Measurements from ENCODE around the gene USF2.

DNA sequence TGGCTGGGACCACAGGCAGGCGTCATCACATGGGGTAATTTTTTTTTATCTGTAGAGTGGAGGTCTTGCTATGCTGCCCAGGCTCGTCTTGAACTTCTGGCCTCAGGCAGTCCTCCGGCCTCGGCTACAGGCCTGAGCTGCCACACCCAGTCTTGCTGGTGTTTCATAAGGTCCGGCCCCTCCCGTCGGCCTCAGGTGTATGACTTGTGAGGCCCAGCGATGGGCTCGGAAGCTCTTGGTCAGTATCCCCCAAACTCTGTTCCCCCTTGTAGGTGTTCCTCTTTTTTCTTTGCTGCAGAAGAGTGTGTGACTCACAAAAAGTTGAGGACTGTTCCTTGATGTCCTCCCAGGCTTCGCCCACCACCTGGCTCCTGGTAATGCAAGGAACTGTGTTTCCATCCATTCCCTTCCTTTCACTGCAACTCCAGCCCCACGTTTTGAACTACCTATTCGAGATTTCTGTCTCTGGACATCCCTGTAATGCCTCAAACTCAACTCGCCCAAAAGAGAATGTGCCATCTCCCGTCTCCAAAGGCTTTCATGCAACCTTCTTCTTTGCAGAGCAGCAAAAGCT, 5.0 kb downstream of the USF2 start:
- TF ChIP-seq TAF1 (IDR thresholded peaks at IDR 0.05; ENCODE audit: low read depth) = no peak
- TF ChIP-seq ZBTB7A (IDR thresholded peaks at IDR 0.05; ENCODE audit: low read depth) = no peak
- no peak for TF ChIP-seq TCF12 (IDR thresholded peaks at IDR 0.05; ENCODE audit: low read depth)
- TF ChIP-seq EGR1 (IDR thresholded peaks at IDR 0.05) = no peak
- TF ChIP-seq RAD21 (IDR thresholded peaks at IDR 0.05; ENCODE audit: low read depth) = no peak
- TF ChIP-seq, protein P1, sequence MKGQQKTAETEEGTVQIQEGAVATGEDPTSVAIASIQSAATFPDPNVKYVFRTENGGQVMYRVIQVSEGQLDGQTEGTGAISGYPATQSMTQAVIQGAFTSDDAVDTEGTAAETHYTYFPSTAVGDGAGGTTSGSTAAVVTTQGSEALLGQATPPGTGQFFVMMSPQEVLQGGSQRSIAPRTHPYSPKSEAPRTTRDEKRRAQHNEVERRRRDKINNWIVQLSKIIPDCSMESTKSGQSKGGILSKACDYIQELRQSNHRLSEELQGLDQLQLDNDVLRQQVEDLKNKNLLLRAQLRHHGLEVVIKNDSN (IDR thresholded peaks at IDR 0.05) = no peak
- TF ChIP-seq, protein P2, sequence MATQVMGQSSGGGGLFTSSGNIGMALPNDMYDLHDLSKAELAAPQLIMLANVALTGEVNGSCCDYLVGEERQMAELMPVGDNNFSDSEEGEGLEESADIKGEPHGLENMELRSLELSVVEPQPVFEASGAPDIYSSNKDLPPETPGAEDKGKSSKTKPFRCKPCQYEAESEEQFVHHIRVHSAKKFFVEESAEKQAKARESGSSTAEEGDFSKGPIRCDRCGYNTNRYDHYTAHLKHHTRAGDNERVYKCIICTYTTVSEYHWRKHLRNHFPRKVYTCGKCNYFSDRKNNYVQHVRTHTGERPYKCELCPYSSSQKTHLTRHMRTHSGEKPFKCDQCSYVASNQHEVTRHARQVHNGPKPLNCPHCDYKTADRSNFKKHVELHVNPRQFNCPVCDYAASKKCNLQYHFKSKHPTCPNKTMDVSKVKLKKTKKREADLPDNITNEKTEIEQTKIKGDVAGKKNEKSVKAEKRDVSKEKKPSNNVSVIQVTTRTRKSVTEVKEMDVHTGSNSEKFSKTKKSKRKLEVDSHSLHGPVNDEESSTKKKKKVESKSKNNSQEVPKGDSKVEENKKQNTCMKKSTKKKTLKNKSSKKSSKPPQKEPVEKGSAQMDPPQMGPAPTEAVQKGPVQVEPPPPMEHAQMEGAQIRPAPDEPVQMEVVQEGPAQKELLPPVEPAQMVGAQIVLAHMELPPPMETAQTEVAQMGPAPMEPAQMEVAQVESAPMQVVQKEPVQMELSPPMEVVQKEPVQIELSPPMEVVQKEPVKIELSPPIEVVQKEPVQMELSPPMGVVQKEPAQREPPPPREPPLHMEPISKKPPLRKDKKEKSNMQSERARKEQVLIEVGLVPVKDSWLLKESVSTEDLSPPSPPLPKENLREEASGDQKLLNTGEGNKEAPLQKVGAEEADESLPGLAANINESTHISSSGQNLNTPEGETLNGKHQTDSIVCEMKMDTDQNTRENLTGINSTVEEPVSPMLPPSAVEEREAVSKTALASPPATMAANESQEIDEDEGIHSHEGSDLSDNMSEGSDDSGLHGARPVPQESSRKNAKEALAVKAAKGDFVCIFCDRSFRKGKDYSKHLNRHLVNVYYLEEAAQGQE (IDR thresholded peaks at IDR 0.05; ENCODE audit: low read depth) = no peak
- TF ChIP-seq, protein P3, sequence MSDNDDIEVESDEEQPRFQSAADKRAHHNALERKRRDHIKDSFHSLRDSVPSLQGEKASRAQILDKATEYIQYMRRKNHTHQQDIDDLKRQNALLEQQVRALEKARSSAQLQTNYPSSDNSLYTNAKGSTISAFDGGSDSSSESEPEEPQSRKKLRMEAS (IDR thresholded peaks at IDR 0.05) = no peak

Data from Ishikawa (cell line).